ENCODE measurements around the gene ENPP7.

Gene ENPP7

GRCh38 chr17:79691931-79692330 is 38.8 kb upstream of the ENPP7 start:
- Histone ChIP-seq H3K27ac (ENCODE audit: low read depth, low read length) (no peak overlapping the region), H3K27me3 (ENCODE audit: low read length) (no peaks in the 10 kb centered on the region), H3K9me3 (ENCODE audit: insufficient read depth, low read length) (no peaks in the 10 kb centered on the region)

GRCh38 chr17:79693419-79693818 is 37.3 kb upstream of the ENPP7 start:
- no peaks in the 10 kb centered on the region for H3K27me3 ChIP-seq (ENCODE audit: low read length)
- TF ChIP-seq EZH2phosphoT487 (conservative IDR thresholded peaks at IDR 0.05; ENCODE audit: low read length) = no peak
- TF ChIP-seq CTCF (IDR thresholded peaks at IDR 0.05; ENCODE audit: insufficient read depth, low read length, poor library complexity, severe bottlenecking) = no peak
- no peak overlapping the region for H3K4me2 ChIP-seq (ENCODE audit: low read depth, low read length, poor library complexity, severe bottlenecking)

More at GRCh38 chr17:79691931-79692330, 38.8 kb upstream of the ENPP7 start:
- no peaks in the 10 kb centered on the region for H3K36me3 ChIP-seq (ENCODE audit: low read length)
- no peaks in the 10 kb centered on the region for H3K9me2 ChIP-seq (replicated peaks; ENCODE audit: insufficient read depth, low read length)
- no peaks in the 10 kb centered on the region for H3K79me2 ChIP-seq (ENCODE audit: insufficient read depth, low read length)
- no peak overlapping the region for H3K4me2 ChIP-seq (ENCODE audit: low read depth, low read length, poor library complexity, severe bottlenecking)
- H2AFZ ChIP-seq (ENCODE audit: low read depth, low read length, severe bottlenecking) = no peak overlapping the region
- no peaks in the 10 kb centered on the region for H3F3A ChIP-seq (ENCODE audit: insufficient read depth)
- no peak overlapping the region for H3K9ac ChIP-seq (ENCODE audit: low read length)
- H4K20me1 ChIP-seq (ENCODE audit: low read depth, low read length) = no peaks in the 10 kb centered on the region
- H3K4me3 ChIP-seq (ENCODE audit: insufficient read depth, low read length, poor library complexity, severe bottlenecking) = no peak overlapping the region
- TF ChIP-seq CTCF (IDR thresholded peaks at IDR 0.05; ENCODE audit: insufficient read depth, low read length, poor library complexity, severe bottlenecking) (no peak), EZH2phosphoT487 (conservative IDR thresholded peaks at IDR 0.05; ENCODE audit: low read length) (no peak)

GRCh38 chr17:79695293-79695790 is 35.4 kb upstream of the ENPP7 start:
- no peaks in the 10 kb centered on the region for H4K20me1 ChIP-seq (ENCODE audit: low read depth, low read length)
- H2AFZ ChIP-seq (ENCODE audit: low read depth, low read length, severe bottlenecking) = no peak overlapping the region
- H3K4me2 ChIP-seq (ENCODE audit: low read depth, low read length, poor library complexity, severe bottlenecking) = no peak overlapping the region
- no peaks in the 10 kb centered on the region for H3K27me3 ChIP-seq (ENCODE audit: low read length)
- no peak for TF ChIP-seq EZH2phosphoT487 (conservative IDR thresholded peaks at IDR 0.05; ENCODE audit: low read length)
- no peak for TF ChIP-seq CTCF (IDR thresholded peaks at IDR 0.05; ENCODE audit: insufficient read depth, low read length, poor library complexity, severe bottlenecking)
- H3K79me2 ChIP-seq (ENCODE audit: insufficient read depth, low read length) = no peaks in the 10 kb centered on the region
- H3K27ac ChIP-seq (ENCODE audit: low read depth, low read length) = no peak overlapping the region
- H3K36me3 ChIP-seq (ENCODE audit: low read length) = no peaks in the 10 kb centered on the region
- no peaks in the 10 kb centered on the region for H3K9me3 ChIP-seq (ENCODE audit: insufficient read depth, low read length)
- no peaks in the 10 kb centered on the region for H3F3A ChIP-seq (ENCODE audit: insufficient read depth)
- no peak overlapping the region for H3K4me3 ChIP-seq (ENCODE audit: insufficient read depth, low read length, poor library complexity, severe bottlenecking)
- no peaks in the 10 kb centered on the region for H3K9me2 ChIP-seq (replicated peaks; ENCODE audit: insufficient read depth, low read length)
- H3K9ac ChIP-seq (ENCODE audit: low read length) = no peak overlapping the region

More at GRCh38 chr17:79693419-79693818, 37.3 kb upstream of the ENPP7 start:
- Histone ChIP-seq H3F3A (ENCODE audit: insufficient read depth) (no peaks in the 10 kb centered on the region), H3K36me3 (ENCODE audit: low read length) (no peaks in the 10 kb centered on the region), H4K20me1 (ENCODE audit: low read depth, low read length) (no peaks in the 10 kb centered on the region), H2AFZ (ENCODE audit: low read depth, low read length, severe bottlenecking) (no peak overlapping the region), H3K9me3 (ENCODE audit: insufficient read depth, low read length) (no peaks in the 10 kb centered on the region), H3K27ac (ENCODE audit: low read depth, low read length) (no peak overlapping the region), H3K4me3 (ENCODE audit: insufficient read depth, low read length, poor library complexity, severe bottlenecking) (no peak overlapping the region), H3K9ac (ENCODE audit: low read length) (no peak overlapping the region), H3K79me2 (ENCODE audit: insufficient read depth, low read length) (no peaks in the 10 kb centered on the region), H3K9me2 (replicated peaks; ENCODE audit: insufficient read depth, low read length) (no peaks in the 10 kb centered on the region)
